ENCODE measurements around the gene MSH5. TPM values are rescaled to one million over a fixed set of nuclear protein-coding genes. Genes with fewer than 3 reads are reported as not detected.
A peak's percentile ranks its signal among the peaks of the same experiment; 100 is the strongest.
"Not testable (repeated sequence)": the region's sequence is repeated elsewhere in the genome, so short reads cannot be mapped to it uniquely, and the experiment has no call there.

Gene MSH5
- total and polyA plus RNA-seq, 9 donors: 5.3 to 20.8 (median 11.2) TPM

DNA sequence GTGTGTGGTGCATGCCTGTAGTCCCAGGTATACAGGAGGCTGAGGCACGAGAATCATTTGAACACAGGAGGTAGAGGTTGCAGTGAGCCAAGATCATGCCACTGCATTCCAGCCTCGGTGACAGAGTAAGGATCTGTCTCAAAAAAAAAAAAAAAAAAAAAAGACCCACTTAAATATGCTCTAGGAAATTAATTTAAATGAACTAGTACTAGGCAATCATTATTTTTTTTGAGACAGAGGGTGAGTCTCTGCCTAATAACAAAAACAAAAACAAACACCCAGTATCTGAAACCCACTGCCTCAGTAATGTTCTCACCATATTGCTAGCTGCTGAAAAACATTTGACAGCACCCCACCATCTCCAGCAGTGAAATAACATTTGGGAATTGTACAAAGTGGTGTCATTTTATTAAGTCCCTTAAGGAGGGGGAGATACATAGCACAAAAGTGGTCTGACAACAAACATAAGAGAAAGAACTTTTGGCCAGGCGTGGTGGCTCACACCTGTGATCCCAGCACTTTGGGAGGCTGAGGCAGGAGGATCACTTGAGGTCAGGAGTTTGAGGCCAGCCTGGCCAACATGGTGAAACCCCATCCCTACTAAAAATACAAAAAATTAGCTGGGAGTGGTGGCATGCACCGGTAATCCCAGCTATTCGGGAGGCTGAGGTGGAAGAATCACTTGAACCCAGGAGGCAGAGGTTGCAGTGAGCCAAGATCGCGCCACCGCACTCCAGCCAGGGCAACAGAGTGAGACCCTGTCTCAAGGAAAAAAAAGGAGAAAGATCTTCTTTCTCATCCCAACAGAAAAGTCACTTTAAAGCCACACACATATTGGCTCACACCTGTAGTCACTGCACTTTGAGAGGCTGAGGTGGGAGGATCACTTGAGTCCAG lies 61.5 kb downstream of the MSH5 start:
- 100% methylated on average over 2 of the region's 8 CpGs for WGBS (ENCODE audit: insufficient coverage)
- H3K27me3 ChIP-seq (ENCODE audit: control insufficient read depth, insufficient read depth, low read length); H3K9me3 ChIP-seq (replicated peaks; ENCODE audit: control insufficient read depth, low read depth, low read length); H3K4me3 ChIP-seq (ENCODE audit: low read length); H3K4me1 ChIP-seq (ENCODE audit: control insufficient read depth, insufficient read depth, low read length); H3K27ac ChIP-seq (ENCODE audit: low read length); DNase-seq: not testable (repeated sequence)
- H3K36me3 ChIP-seq (ENCODE audit: control insufficient read depth, insufficient read depth, low read length): peaks cover 28% of the 10 kb centered on the region

DNA sequence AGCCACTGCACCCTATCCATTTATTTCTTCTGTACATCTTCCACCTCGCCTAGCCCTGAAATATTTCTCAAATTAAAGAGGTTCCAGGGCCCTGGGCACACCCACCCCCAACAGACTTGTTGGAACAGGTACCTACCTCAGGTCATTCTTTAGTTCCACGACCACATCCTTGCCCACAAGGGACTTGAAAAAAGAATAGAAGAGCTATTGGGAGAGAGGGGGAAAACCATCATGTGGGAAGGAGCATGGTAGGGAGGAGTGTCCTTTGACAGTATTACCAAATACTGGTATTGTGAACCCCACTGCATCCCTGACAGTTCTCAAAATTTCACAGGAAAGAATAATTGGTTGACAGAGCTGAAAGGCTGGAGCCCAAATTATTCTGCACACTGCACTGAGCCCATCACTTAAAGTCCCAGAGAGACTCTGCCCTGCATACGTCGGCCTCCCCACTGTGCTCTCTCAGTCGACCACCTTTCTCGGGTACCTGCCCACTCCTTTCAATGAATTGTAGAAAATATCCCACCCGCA lies 66.2 kb downstream of the MSH5 start:
- 17% methylated on average over 6 of the region's 7 CpGs for WGBS (ENCODE audit: insufficient coverage)
- Histone ChIP-seq H3K27ac (ENCODE audit: low read length) (peak overlapping the region; percentile 98), H3K4me3 (ENCODE audit: low read length) (peak overlapping the region; percentile 91), H3K36me3 (ENCODE audit: control insufficient read depth, insufficient read depth, low read length) (peaks cover 18% of the 10 kb centered on the region), H3K4me1 (ENCODE audit: control insufficient read depth, insufficient read depth, low read length) (peaks cover 14% of the 10 kb centered on the region), H3K9me3 (replicated peaks; ENCODE audit: control insufficient read depth, low read depth, low read length) (no peaks in the 10 kb centered on the region), H3K27me3 (ENCODE audit: control insufficient read depth, insufficient read depth, low read length) (no peaks in the 10 kb centered on the region)
- DNase-seq: no peak

GRCh38 chr6:31806470-31807272 lies 66.9 kb downstream of the MSH5 start, which contains the start of gene LSM2:
LSM2 (minus strand) TSS chr6:31806966; CDS start chr6:31806757, 209 bp downstream.
- WGBS (ENCODE audit: insufficient coverage): 0% methylated on average over 20 of the region's 51 CpGs
- DNase-seq: peak; percentile 99
- H3K4me3 ChIP-seq (ENCODE audit: low read length): peak within 1 kb of the TSS; percentile 91
- peaks cover 13% of the 10 kb centered on the region for H3K36me3 ChIP-seq (ENCODE audit: control insufficient read depth, insufficient read depth, low read length)
- no peaks in the 10 kb centered on the region for H3K27me3 ChIP-seq (ENCODE audit: control insufficient read depth, insufficient read depth, low read length)
- no peaks in the 10 kb centered on the region for H3K9me3 ChIP-seq (replicated peaks; ENCODE audit: control insufficient read depth, low read depth, low read length)
- peaks cover 14% of the 10 kb centered on the region for H3K4me1 ChIP-seq (ENCODE audit: control insufficient read depth, insufficient read depth, low read length)
- H3K27ac ChIP-seq (ENCODE audit: low read length): peak within 1 kb of the TSS; percentile 98

GRCh38 chr6:31808599-31808998 lies 68.8 kb downstream of the MSH5 start:
- not testable (repeated sequence) for DNase-seq; H3K27me3 ChIP-seq (ENCODE audit: control insufficient read depth, insufficient read depth, low read length); H3K27ac ChIP-seq (ENCODE audit: low read length); H3K4me3 ChIP-seq (ENCODE audit: low read length); H3K36me3 ChIP-seq (ENCODE audit: control insufficient read depth, insufficient read depth, low read length); H3K9me3 ChIP-seq (replicated peaks; ENCODE audit: control insufficient read depth, low read depth, low read length)
- 94% methylated on average over 3 of the region's 10 CpGs for WGBS (ENCODE audit: insufficient coverage)
- H3K4me1 ChIP-seq (ENCODE audit: control insufficient read depth, insufficient read depth, low read length): peaks cover 17% of the 10 kb centered on the region

- no peaks in the 10 kb centered on the region for H3K27me3 ChIP-seq (ENCODE audit: control insufficient read depth, insufficient read depth, low read length)
- 94% methylated on average over 9 of the region's 12 CpGs for WGBS (ENCODE audit: insufficient coverage)
- H3K27ac ChIP-seq (ENCODE audit: low read length): no peak overlapping the region
These were observed 71.8 kb downstream of the MSH5 start for GRCh38 chr6:31811645-31812044.

More at GRCh38 chr6:31811645-31812044, 71.8 kb downstream of the MSH5 start:
- no peaks in the 10 kb centered on the region for H3K9me3 ChIP-seq (replicated peaks; ENCODE audit: control insufficient read depth, low read depth, low read length)
- H3K4me1 ChIP-seq (ENCODE audit: control insufficient read depth, insufficient read depth, low read length): peaks cover 17% of the 10 kb centered on the region
- H3K4me3 ChIP-seq (ENCODE audit: low read length): no peak overlapping the region
- no peak for DNase-seq
- H3K36me3 ChIP-seq (ENCODE audit: control insufficient read depth, insufficient read depth, low read length): no peaks in the 10 kb centered on the region

Other genes starting within 250 kb of the MSH5 start
Only the 30 nearest of the 43 such genes appear.
- 0.58 TPM for gene LTB, start 157.6 kb upstream of the MSH5 start, total RNA-seq
- 1 to 10 TPM; 1.1 to 2.9 (median 2.3) TPM for gene LTB, start 157.6 kb upstream of the MSH5 start, polyA plus RNA-seq (ENCODE audit: insufficient read depth in 1 of 8, insufficient read length in 8 of 8, low replicate concordance in 1 of 8)
- 9.0 TPM for gene LST1, start 153.7 kb upstream of the MSH5 start, total RNA-seq
- gene LST1, start 153.7 kb upstream of the MSH5 start, polyA plus RNA-seq (ENCODE audit: insufficient read depth in 1 of 8, insufficient read length in 8 of 8, low replicate concordance in 1 of 8): 1 to 10 TPM; 5.0 to 7.7 (median 6.8) TPM
- not detected for gene NCR3, start 147.0 kb upstream of the MSH5 start, total RNA-seq
- gene NCR3, start 147.0 kb upstream of the MSH5 start, polyA plus RNA-seq (ENCODE audit: insufficient read depth in 1 of 8, insufficient read length in 8 of 8, low replicate concordance in 1 of 8): under 1 TPM in 1 of 8 donors, not detected in 7; 0.14 TPM
- gene AIF1, start 124.8 kb upstream of the MSH5 start, total RNA-seq: 29.2 TPM
- gene AIF1, start 124.8 kb upstream of the MSH5 start, polyA plus RNA-seq (ENCODE audit: insufficient read depth in 1 of 8, insufficient read length in 8 of 8, low replicate concordance in 1 of 8): 10 to 100 TPM; 18.7 to 29.5 (median 21.1) TPM
- 51.3 TPM for gene PRRC2A, start 119.3 kb upstream of the MSH5 start, total RNA-seq
- gene PRRC2A, start 119.3 kb upstream of the MSH5 start, polyA plus RNA-seq (ENCODE audit: insufficient read depth in 1 of 8, insufficient read length in 8 of 8, low replicate concordance in 1 of 8): 100 to 1,000 TPM; 124 to 175 (median 153) TPM
- gene BAG6, start 87.3 kb upstream of the MSH5 start, total RNA-seq: 150 TPM
- gene BAG6, start 87.3 kb upstream of the MSH5 start, polyA plus RNA-seq (ENCODE audit: insufficient read depth in 1 of 8, insufficient read length in 8 of 8, low replicate concordance in 1 of 8): 100 to 1,000 TPM; 170 to 229 (median 214) TPM
- 2.6 TPM for gene APOM, start 84.1 kb upstream of the MSH5 start, total RNA-seq
- 1 to 10 TPM; 3.5 to 8.5 (median 4.1) TPM for gene APOM, start 84.1 kb upstream of the MSH5 start, polyA plus RNA-seq (ENCODE audit: insufficient read depth in 1 of 8, insufficient read length in 8 of 8, low replicate concordance in 1 of 8)
- gene C6orf47, start 79.2 kb upstream of the MSH5 start, total RNA-seq: 17.1 TPM
- 10 to 100 TPM; 13.7 to 18.9 (median 14.7) TPM for gene C6orf47, start 79.2 kb upstream of the MSH5 start, polyA plus RNA-seq (ENCODE audit: insufficient read depth in 1 of 8, insufficient read length in 8 of 8, low replicate concordance in 1 of 8)
- 9.8 TPM for gene GPANK1, start 75.0 kb upstream of the MSH5 start, total RNA-seq
- 10 to 100 TPM; 13.8 to 19.0 (median 15.7) TPM for gene GPANK1, start 75.0 kb upstream of the MSH5 start, polyA plus RNA-seq (ENCODE audit: insufficient read depth in 1 of 8, insufficient read length in 8 of 8, low replicate concordance in 1 of 8)
- 107 TPM for gene CSNK2B, start 73.9 kb upstream of the MSH5 start, total RNA-seq
- 100 to 1,000 TPM; 127 to 175 (median 140) TPM for gene CSNK2B, start 73.9 kb upstream of the MSH5 start, polyA plus RNA-seq (ENCODE audit: insufficient read depth in 1 of 8, insufficient read length in 8 of 8, low replicate concordance in 1 of 8)
- gene LY6G5B, start 70.0 kb upstream of the MSH5 start, total RNA-seq: 4.9 TPM
- 10 to 100 TPM in 5 of 8 donors, 1 to 10 TPM in 3; 5.8 to 16.7 (median 12.8) TPM for gene LY6G5B, start 70.0 kb upstream of the MSH5 start, polyA plus RNA-seq (ENCODE audit: insufficient read depth in 1 of 8, insufficient read length in 8 of 8, low replicate concordance in 1 of 8)
- 0.80 TPM for gene LY6G5C, start 58.9 kb upstream of the MSH5 start, total RNA-seq
- gene LY6G5C, start 58.9 kb upstream of the MSH5 start, polyA plus RNA-seq (ENCODE audit: insufficient read depth in 1 of 8, insufficient read length in 8 of 8, low replicate concordance in 1 of 8): 1 to 10 TPM in 7 of 8 donors, under 1 TPM in 1; 0.70 to 3.9 (median 2.2) TPM
- 50.8 TPM for gene ABHD16A, start 36.7 kb upstream of the MSH5 start, total RNA-seq
- gene ABHD16A, start 36.7 kb upstream of the MSH5 start, polyA plus RNA-seq (ENCODE audit: insufficient read depth in 1 of 8, insufficient read length in 8 of 8, low replicate concordance in 1 of 8): 10 to 100 TPM; 42.0 to 55.8 (median 44.9) TPM
- gene LY6G6F, start 33.1 kb upstream of the MSH5 start, total RNA-seq: not detected
- not detected for gene LY6G6F, start 33.1 kb upstream of the MSH5 start, polyA plus RNA-seq (ENCODE audit: insufficient read depth in 1 of 8, insufficient read length in 8 of 8, low replicate concordance in 1 of 8)
- 0.58 TPM for gene LY6G6D, start 24.7 kb upstream of the MSH5 start, total RNA-seq
- gene LY6G6D, start 24.7 kb upstream of the MSH5 start, polyA plus RNA-seq (ENCODE audit: insufficient read depth in 1 of 8, insufficient read length in 8 of 8, low replicate concordance in 1 of 8): 1 to 10 TPM in 1 of 8 donors, under 1 TPM in 4, not detected in 3; 0.31 to 1.7 (median 0.75) TPM
- 0.09 TPM for gene LY6G6C, start 18.3 kb upstream of the MSH5 start, total RNA-seq
- 1 to 10 TPM in 1 of 8 donors, under 1 TPM in 6, not detected in 1; 0.15 to 1.2 (median 0.37) TPM for gene LY6G6C, start 18.3 kb upstream of the MSH5 start, polyA plus RNA-seq (ENCODE audit: insufficient read depth in 1 of 8, insufficient read length in 8 of 8, low replicate concordance in 1 of 8)
- gene MPIG6B, start 16.6 kb upstream of the MSH5 start, total RNA-seq: 0.09 TPM
- gene MPIG6B, start 16.6 kb upstream of the MSH5 start, polyA plus RNA-seq (ENCODE audit: insufficient read depth in 1 of 8, insufficient read length in 8 of 8, low replicate concordance in 1 of 8): 1 to 10 TPM in 1 of 8 donors, under 1 TPM in 7; 0.44 to 1.2 (median 0.74) TPM
- gene DDAH2, start 10.7 kb upstream of the MSH5 start, total RNA-seq: 101 TPM
- 100 to 1,000 TPM; 111 to 147 (median 135) TPM for gene DDAH2, start 10.7 kb upstream of the MSH5 start, polyA plus RNA-seq (ENCODE audit: insufficient read depth in 1 of 8, insufficient read length in 8 of 8, low replicate concordance in 1 of 8)
- 219 TPM for gene CLIC1, start 3.5 kb upstream of the MSH5 start, total RNA-seq
- 100 to 1,000 TPM; 117 to 177 (median 152) TPM for gene CLIC1, start 3.5 kb upstream of the MSH5 start, polyA plus RNA-seq (ENCODE audit: insufficient read depth in 1 of 8, insufficient read length in 8 of 8, low replicate concordance in 1 of 8)
- 2.7 TPM for gene SAPCD1, start 22.7 kb downstream of the MSH5 start, total RNA-seq
- gene SAPCD1, start 22.7 kb downstream of the MSH5 start, polyA plus RNA-seq (ENCODE audit: insufficient read depth in 1 of 8, insufficient read length in 8 of 8, low replicate concordance in 1 of 8): 1 to 10 TPM; 1.4 to 6.3 (median 2.9) TPM
- 1.2 TPM for gene VWA7, start 37.3 kb downstream of the MSH5 start, total RNA-seq
- gene VWA7, start 37.3 kb downstream of the MSH5 start, polyA plus RNA-seq (ENCODE audit: insufficient read depth in 1 of 8, insufficient read length in 8 of 8, low replicate concordance in 1 of 8): 1 to 10 TPM in 7 of 8 donors, under 1 TPM in 1; 0.71 to 2.1 (median 1.6) TPM
- 21.9 TPM for gene VARS1, start 55.7 kb downstream of the MSH5 start, total RNA-seq
- gene VARS1, start 55.7 kb downstream of the MSH5 start, polyA plus RNA-seq (ENCODE audit: insufficient read depth in 1 of 8, insufficient read length in 8 of 8, low replicate concordance in 1 of 8): 10 to 100 TPM; 35.1 to 63.0 (median 51.2) TPM
- 42.0 TPM for gene LSM2, start 67.0 kb downstream of the MSH5 start, total RNA-seq
- gene LSM2, start 67.0 kb downstream of the MSH5 start, polyA plus RNA-seq (ENCODE audit: insufficient read depth in 1 of 8, insufficient read length in 8 of 8, low replicate concordance in 1 of 8): 10 to 100 TPM; 41.3 to 64.3 (median 56.8) TPM
- gene HSPA1L, start 75.3 kb downstream of the MSH5 start, total RNA-seq: 2.3 TPM
- gene HSPA1L, start 75.3 kb downstream of the MSH5 start, polyA plus RNA-seq (ENCODE audit: insufficient read depth in 1 of 8, insufficient read length in 8 of 8, low replicate concordance in 1 of 8): 1 to 10 TPM; 2.9 to 4.1 (median 3.6) TPM
- gene HSPA1A, start 75.5 kb downstream of the MSH5 start, total RNA-seq: 76.7 TPM
- 10 to 100 TPM; 57.3 to 94.7 (median 82.0) TPM for gene HSPA1A, start 75.5 kb downstream of the MSH5 start, polyA plus RNA-seq (ENCODE audit: insufficient read depth in 1 of 8, insufficient read length in 8 of 8, low replicate concordance in 1 of 8)
- 56.2 TPM for gene HSPA1B, start 87.7 kb downstream of the MSH5 start, total RNA-seq
- gene HSPA1B, start 87.7 kb downstream of the MSH5 start, polyA plus RNA-seq (ENCODE audit: insufficient read depth in 1 of 8, insufficient read length in 8 of 8, low replicate concordance in 1 of 8): 100 to 1,000 TPM in 1 of 8 donors, 10 to 100 TPM in 7; 42.7 to 101 (median 63.5) TPM
- 27.1 TPM for gene NEU1, start 122.8 kb downstream of the MSH5 start, total RNA-seq
- 10 to 100 TPM; 14.5 to 24.5 (median 18.1) TPM for gene NEU1, start 122.8 kb downstream of the MSH5 start, polyA plus RNA-seq (ENCODE audit: insufficient read depth in 1 of 8, insufficient read length in 8 of 8, low replicate concordance in 1 of 8)
- gene SLC44A4, start 139.0 kb downstream of the MSH5 start, total RNA-seq: 0.18 TPM
- gene SLC44A4, start 139.0 kb downstream of the MSH5 start, polyA plus RNA-seq (ENCODE audit: insufficient read depth in 1 of 8, insufficient read length in 8 of 8, low replicate concordance in 1 of 8): 1 to 10 TPM in 2 of 8 donors, under 1 TPM in 6; 0.12 to 8.9 (median 0.37) TPM
- 28.3 TPM for gene EHMT2, start 157.7 kb downstream of the MSH5 start, total RNA-seq
- 10 to 100 TPM; 30.7 to 43.8 (median 33.8) TPM for gene EHMT2, start 157.7 kb downstream of the MSH5 start, polyA plus RNA-seq (ENCODE audit: insufficient read depth in 1 of 8, insufficient read length in 8 of 8, low replicate concordance in 1 of 8)
- 2.7 TPM for gene ZBTB12, start 162.1 kb downstream of the MSH5 start, total RNA-seq
- 10 to 100 TPM in 7 of 8 donors, 1 to 10 TPM in 1; 9.2 to 15.3 (median 14.0) TPM for gene ZBTB12, start 162.1 kb downstream of the MSH5 start, polyA plus RNA-seq (ENCODE audit: insufficient read depth in 1 of 8, insufficient read length in 8 of 8, low replicate concordance in 1 of 8)

All from muscle of leg (tissue), 11 donors.